Measurements from ENCODE around the gene BRME1. TPM values are rescaled to one million over a fixed set of nuclear protein-coding genes. Genes with fewer than 3 reads are reported as not detected.
A peak's percentile ranks its signal among the peaks of the same experiment; 100 is the strongest.

BRME1 gene
- polyA plus RNA-seq, 1 donor (not counting 4 experiments of a cell fraction or from before 2014, with no cell fraction given) = 0.22 TPM

- Histone ChIP-seq H4K20me1 (ENCODE audit: control insufficient read depth, extremely low read depth, insufficient read depth, low read length) (no peaks in the 10 kb centered on the region), H3K9me3 (ENCODE audit: control insufficient read depth, low read depth, low read length) (no peaks in the 10 kb centered on the region), H3K27ac (ENCODE audit: control insufficient read depth, insufficient read depth, low read length) (peak overlapping the region; percentile 99), H3K79me2 (ENCODE audit: control insufficient read depth, insufficient read depth, low read length) (no peaks in the 10 kb centered on the region), H3K9me1 (ENCODE audit: control insufficient read depth, extremely low read depth, insufficient read depth, low read length) (no peaks in the 10 kb centered on the region), H3K9ac (ENCODE audit: control insufficient read depth, extremely low read depth, insufficient read depth, low read length) (peak overlapping the region; percentile 95), H2AFZ (ENCODE audit: control insufficient read depth, low read length) (peak overlapping the region; percentile 49), H3K4me2 (ENCODE audit: control insufficient read depth, extremely low read depth, insufficient read depth, low read depth, low read length) (peak overlapping the region; percentile 87), H3K4me3 (ENCODE audit: control insufficient read depth in 2 of 3, extremely low read depth in 1 of 3, insufficient read depth in 2 of 3, low read depth in 1 of 3, low read length in 3 of 3) (peak overlapping the region; percentile 35 to 54 (median 45)), H3K27me3 (ENCODE audit: control insufficient read depth, extremely low read depth, insufficient read depth, low read length) (no peaks in the 10 kb centered on the region), H3K36me3 (ENCODE audit: control insufficient read depth in 2 of 2, extremely low read depth in 1 of 2, insufficient read depth in 2 of 2, low read length in 2 of 2) (no peaks in the 10 kb centered on the region), H3K4me1 (ENCODE audit: control insufficient read depth, extremely low read depth, insufficient read depth, low read length) (peaks cover 43% of the 10 kb centered on the region)
- DNase-seq (ENCODE audit: low read depth, low spot score) (no peak), FAIRE-seq (peak; percentile 86)
- dilution Hi-C loops (cut with MboI; ENCODE audit: extremely low pct_ligation_motif_present, low sequenced_read_pairs) = no loop called here
- no peak for TF ChIP-seq EZH2 (IDR thresholded peaks at IDR 0.05; ENCODE audit: low read length)
- no peak for TF ChIP-seq CTCF (optimal IDR thresholded peaks at IDR 0.05 in 1 of 3, IDR thresholded peaks at IDR 0.05 in 1 of 3, conservative IDR thresholded peaks at IDR 0.05 in 1 of 3; ENCODE audit: extremely low read depth in 1 of 3, insufficient read depth in 2 of 3, low read length in 3 of 3)
Measured at GRCh38 chr19:13850910-13851733, 54.8 kb downstream of the BRME1 start.

GRCh38 chr19:13849991-13850909 is 55.7 kb downstream of the BRME1 start:
- Histone ChIP-seq H3K4me2 (ENCODE audit: control insufficient read depth, extremely low read depth, insufficient read depth, low read depth, low read length) (peak overlapping the region; percentile 87), H2AFZ (ENCODE audit: control insufficient read depth, low read length) (peak overlapping the region; percentile 63), H3K4me1 (ENCODE audit: control insufficient read depth, extremely low read depth, insufficient read depth, low read length) (peaks cover 48% of the 10 kb centered on the region), H3K9ac (ENCODE audit: control insufficient read depth, extremely low read depth, insufficient read depth, low read length) (peak overlapping the region; percentile 95), H3K36me3 (ENCODE audit: control insufficient read depth in 2 of 2, extremely low read depth in 1 of 2, insufficient read depth in 2 of 2, low read length in 2 of 2) (no peaks in the 10 kb centered on the region), H3K9me3 (ENCODE audit: control insufficient read depth, low read depth, low read length) (no peaks in the 10 kb centered on the region), H3K9me1 (ENCODE audit: control insufficient read depth, extremely low read depth, insufficient read depth, low read length) (no peaks in the 10 kb centered on the region), H3K4me3 (ENCODE audit: control insufficient read depth in 2 of 3, extremely low read depth in 1 of 3, insufficient read depth in 2 of 3, low read depth in 1 of 3, low read length in 3 of 3) (peak overlapping the region; percentile 35 to 54 (median 45)), H3K79me2 (ENCODE audit: control insufficient read depth, insufficient read depth, low read length) (no peaks in the 10 kb centered on the region), H4K20me1 (ENCODE audit: control insufficient read depth, extremely low read depth, insufficient read depth, low read length) (no peaks in the 10 kb centered on the region), H3K27me3 (ENCODE audit: control insufficient read depth, extremely low read depth, insufficient read depth, low read length) (no peaks in the 10 kb centered on the region), H3K27ac (ENCODE audit: control insufficient read depth, insufficient read depth, low read length) (peak overlapping the region; percentile 99)
- dilution Hi-C loops (cut with MboI; ENCODE audit: extremely low pct_ligation_motif_present, low sequenced_read_pairs) = no loop called here
- TF ChIP-seq CTCF (optimal IDR thresholded peaks at IDR 0.05 in 1 of 3, IDR thresholded peaks at IDR 0.05 in 1 of 3, conservative IDR thresholded peaks at IDR 0.05 in 1 of 3; ENCODE audit: extremely low read depth in 1 of 3, insufficient read depth in 2 of 3, low read length in 3 of 3) = no peak
- no peak for TF ChIP-seq EZH2 (IDR thresholded peaks at IDR 0.05; ENCODE audit: low read length)
- DNase-seq (ENCODE audit: low read depth, low spot score) = no peak
- no peak for FAIRE-seq
